ENCODE data around the gene DNAJC16.

DNAJC16 gene

DNA sequence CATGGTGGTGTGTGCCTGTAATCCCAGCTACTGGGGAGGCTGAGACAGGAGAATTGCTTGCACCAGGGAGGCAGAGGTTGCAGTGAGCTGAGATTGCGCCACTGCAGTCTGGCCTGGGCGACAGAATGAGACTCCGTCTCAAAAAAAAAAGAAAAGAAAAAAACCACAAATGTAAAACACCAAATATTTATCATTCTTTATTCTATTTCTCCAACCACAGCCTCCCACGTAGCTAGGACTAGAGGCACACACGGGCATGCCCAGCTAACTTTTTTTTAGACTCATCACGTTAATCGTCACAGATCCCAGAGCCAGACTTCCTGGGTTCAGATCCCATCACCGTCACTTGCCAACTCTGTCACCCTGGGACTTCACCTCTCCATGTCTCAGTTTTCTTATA lies 13.5 kb downstream of the DNAJC16 start:
- DNase-seq (ENCODE audit: low read depth in 2 of 2), result no peak

- no peak for DNase-seq (ENCODE audit: low read depth in 2 of 2)
Observed at GRCh38 chr1:15541231-15541792, 14.7 kb downstream of the DNAJC16 start.

GRCh38 chr1:15542388-15543250 lies 16.0 kb downstream of the DNAJC16 start:
- no peak for DNase-seq (ENCODE audit: low read depth in 2 of 2)

- no peak for DNase-seq (ENCODE audit: low read depth in 2 of 2)
Observed at GRCh38 chr1:15543251-15543588, 16.6 kb downstream of the DNAJC16 start.

DNA sequence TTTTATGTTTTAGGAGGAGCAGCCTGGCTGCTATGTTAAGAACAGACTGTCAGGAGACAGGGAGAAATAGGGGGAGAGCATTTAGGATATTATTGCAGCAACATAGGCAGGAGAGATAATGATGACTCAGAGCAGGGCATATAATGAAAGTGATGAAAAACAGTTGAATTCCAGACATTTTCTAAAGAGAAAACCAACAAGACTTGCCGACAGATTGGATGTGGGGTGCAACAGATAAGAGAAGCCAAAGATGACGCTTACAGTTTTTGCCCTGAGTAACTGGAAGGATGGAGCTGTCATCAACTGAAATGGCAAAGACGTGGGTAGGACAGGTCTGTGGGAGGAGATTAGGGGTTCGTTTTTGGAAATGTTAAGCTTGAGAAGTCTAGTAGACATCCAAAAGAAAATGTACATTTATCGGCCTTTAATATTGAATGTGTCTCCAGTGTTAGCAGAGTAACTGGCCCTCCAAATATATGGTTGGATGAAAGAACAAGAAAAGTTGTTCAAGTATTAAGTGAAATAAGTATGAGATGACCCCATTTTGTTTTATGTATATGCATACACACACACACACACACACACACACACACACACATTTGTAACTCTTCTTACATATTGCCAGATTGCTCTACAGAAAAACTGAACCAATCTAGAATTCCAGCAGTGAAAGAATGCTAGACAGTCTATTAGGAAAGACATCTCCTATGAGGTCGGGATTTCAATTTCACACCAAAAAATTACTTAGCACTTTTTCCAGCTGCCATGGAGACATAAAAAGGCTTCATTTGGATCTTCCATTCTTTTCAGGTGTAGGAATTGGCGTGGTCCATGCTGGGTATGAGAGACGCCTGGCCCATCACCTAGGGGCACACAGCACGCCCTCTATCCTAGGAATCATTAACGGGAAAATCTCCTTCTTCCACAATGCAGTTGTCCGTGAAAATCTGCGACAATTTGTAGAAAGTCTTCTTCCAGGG lies 17.2 kb downstream of the DNAJC16 start:
- DNase-seq (ENCODE audit: low read depth in 2 of 2), result no peak

- DNase-seq (ENCODE audit: low read depth in 2 of 2), result no peak
Observed at GRCh38 chr1:15546641-15547040, 20.0 kb downstream of the DNAJC16 start.

DNA sequence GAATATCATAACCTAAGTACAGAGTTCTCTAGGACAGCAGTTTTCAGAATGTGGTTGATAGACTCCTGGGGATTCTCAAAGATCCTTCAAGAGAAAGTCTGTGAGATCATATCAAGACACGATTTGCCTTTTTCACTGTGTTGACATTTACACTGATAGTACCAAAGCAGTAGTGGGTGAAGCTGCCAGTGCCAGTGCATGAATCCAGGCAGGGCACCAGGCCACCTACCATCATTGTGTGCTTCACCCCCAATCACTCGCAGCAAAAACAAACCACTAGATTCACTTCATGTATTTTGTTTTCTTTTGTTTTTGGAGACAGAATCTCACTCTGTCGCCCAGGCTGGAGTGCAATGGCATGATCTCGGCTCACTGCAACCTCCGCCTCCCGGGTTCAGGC lies 23.9 kb downstream of the DNAJC16 start:
- DNase-seq (ENCODE audit: low read depth in 2 of 2), result no peak

DNA sequence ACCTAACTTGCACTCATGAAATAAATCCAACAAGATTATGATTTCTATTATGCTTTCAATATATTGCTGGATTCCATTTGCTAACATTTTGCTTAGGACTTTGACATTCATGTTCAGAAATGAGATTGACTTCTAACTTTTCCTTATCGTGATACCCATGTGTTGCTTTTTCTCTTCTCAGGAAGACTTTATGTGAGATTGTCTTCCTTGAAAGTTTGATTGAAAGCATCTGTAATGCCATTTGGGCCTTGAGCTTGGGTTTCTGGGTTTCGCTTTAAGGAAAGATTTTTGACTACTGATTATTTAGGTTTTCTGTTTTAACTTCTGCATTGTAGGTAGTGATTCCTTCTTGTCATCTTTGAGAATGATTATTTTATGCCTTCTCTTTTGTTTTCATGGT lies 30.4 kb downstream of the DNAJC16 start:
- DNase-seq (ENCODE audit: low read depth in 2 of 2), result no peak

GRCh38 chr1:15557594-15557993 lies 30.9 kb downstream of the DNAJC16 start:
- no peak for DNase-seq (ENCODE audit: low read depth in 2 of 2)

- no peak for DNase-seq (ENCODE audit: low read depth in 2 of 2)
Observed at GRCh38 chr1:15558516-15558915, 31.9 kb downstream of the DNAJC16 start.

- no peak for DNase-seq (ENCODE audit: low read depth in 2 of 2)
Observed at GRCh38 chr1:15559189-15559810, 32.7 kb downstream of the DNAJC16 start.

- no peak for DNase-seq (ENCODE audit: low read depth in 2 of 2)
Observed at GRCh38 chr1:15568387-15569073, 41.9 kb downstream of the DNAJC16 start.

DNA sequence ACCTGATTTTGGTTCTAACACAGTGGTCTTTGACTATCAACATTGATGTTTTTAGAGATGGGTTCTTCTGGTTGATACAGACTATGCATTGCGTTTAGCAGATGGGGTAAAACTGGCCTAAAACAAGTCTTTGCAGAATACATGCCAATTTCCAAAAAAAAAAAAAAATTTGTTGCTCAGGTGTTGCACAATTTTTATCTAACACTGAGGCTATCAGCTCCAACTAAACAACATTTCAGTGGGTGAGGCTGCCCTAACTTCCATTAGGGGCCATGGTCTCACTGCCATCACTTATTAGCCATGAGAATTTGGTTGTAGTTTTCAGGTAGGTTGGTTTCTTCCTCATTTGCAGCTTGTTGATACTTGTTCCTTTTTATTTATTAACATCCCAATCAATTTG lies 44.2 kb downstream of the DNAJC16 start:
- DNase-seq (ENCODE audit: low read depth in 2 of 2), result no peak

DNA sequence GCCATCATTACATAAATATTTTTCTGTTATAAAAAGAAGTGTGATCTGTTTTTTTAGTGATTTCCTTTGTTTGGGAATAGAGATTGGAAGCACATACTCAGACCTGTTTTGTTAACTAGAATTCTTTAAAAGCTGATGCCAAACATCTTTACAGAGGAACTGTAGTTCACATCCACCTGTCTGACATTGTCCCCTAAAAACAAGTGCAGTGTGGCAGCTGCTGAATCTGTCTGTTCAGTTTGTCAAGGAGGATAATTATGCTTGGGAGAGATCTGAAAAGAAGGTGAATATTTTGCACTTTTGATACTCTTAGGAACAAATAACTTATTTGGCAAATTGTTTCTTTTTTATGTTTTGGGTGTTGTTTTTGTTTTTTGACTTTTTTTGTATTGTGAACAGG lies 44.6 kb downstream of the DNAJC16 start:
- no peak for DNase-seq (ENCODE audit: low read depth in 2 of 2)

DNA sequence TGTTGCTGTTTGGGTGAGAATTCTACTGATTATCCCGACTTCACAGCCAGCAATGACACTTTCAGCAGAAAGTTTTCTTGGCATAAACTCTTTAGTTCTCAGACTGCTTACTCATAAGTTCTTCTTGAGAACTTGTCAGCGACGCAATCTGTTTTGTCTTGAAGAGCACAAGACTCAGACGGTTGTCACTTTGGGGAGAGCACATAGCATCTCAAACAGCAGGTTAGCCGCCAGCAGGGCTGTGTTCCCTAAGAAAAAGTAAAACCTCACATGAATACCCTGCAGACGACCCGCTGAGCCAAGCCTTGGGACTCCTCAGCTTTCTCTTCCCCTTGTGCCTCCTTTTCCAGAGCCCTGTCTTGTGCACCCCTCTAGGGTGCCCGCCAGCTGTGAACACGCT lies 46.8 kb downstream of the DNAJC16 start:
- no peak for DNase-seq (ENCODE audit: low read depth in 2 of 2)

DNA sequence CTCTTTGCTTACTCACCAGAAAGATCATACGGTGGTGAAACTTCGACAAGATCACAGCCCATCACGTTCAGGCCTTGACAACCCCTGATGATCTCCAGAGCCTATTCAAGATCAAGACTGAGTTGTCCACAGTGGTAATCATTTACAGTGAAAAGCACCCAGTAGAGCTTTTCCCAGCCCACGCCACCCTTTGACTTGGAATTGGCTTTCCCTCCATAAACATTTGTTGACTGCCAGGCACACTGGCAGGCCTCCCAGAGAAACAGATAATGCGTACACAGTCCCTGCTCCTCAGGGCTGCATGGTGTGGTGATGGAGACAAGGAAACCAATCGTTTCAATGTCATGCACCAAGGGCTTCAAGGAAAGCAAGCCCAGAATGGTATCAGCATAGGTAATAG lies 48.1 kb downstream of the DNAJC16 start:
- DNase-seq (ENCODE audit: low read depth in 2 of 2), result no peak

- no peak for DNase-seq (ENCODE audit: low read depth in 2 of 2)
Observed at GRCh38 chr1:15575549-15576150, 49.0 kb downstream of the DNAJC16 start.

DNA sequence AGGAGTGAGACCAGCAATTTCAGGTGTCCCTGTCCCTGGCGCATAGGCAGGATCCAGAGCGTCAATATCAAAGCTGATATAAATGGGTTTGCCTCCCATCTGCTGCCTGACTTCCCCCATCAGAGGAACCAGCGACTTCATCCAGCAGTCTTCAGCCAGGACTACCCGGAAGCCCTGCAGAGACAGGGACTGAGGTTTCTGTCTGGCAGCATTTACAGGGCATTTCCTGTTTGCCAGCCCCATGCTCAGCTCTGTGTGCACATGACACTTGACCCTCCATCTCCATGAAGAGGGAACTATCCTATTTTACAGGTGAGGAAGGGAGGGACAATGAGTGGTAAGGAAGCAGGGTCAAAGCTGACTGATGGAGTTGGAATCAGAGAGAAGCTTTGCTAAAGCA lies 51.0 kb downstream of the DNAJC16 start:
- DNase-seq (ENCODE audit: low read depth in 2 of 2), result no peak

DNA sequence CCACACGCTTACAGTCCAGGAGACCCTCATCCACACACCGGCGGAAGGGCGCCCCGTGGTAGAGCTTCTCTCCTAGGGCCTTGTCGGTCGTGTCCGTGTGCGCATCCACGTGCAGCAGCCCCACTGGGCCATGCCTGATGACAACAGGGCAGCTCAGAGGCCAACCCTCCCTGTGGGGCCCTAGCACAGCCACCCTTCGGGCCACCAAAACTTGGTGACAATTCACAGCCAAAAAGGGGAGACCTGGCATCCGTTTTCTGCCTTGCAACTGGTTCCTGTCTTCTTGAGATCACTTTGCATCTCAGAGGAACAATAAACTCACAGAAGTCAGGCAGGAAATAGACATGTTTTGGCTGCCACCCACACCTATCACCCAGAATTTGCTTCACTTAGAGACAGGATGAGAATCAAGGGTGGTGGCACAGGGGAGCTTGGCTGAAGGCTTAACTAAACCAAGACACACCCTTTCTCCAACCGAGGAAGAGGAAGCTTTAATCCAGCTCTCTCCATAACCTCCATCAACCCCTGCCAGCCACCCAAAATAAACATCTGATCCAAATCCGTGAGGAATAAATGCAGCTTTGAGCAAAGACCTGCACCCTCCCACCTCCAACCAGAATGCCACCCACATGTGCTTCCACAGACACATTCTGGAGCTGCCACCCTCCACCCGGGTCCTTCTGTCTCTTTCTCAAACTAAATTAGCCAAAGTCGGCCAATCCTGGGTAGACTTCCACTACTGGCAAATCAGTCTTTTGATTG lies 52.5 kb downstream of the DNAJC16 start:
- DNase-seq (ENCODE audit: low read depth in 2 of 2), result peak in 1 of 2 donors; percentile 4

- DNase-seq (ENCODE audit: low read depth in 2 of 2), result no peak
Observed at GRCh38 chr1:15579683-15580047, 53.0 kb downstream of the DNAJC16 start.

Data from stimulated activated CD8-positive, alpha-beta memory T cell treated with anti-CD3 and anti-CD28 coated beads, Interleukin-7, amount 100 ng/mL, for 4 hours (primary cell).